ENCODE data around the gene PROS1. TPM values are rescaled to one million over a fixed set of nuclear protein-coding genes. Genes with fewer than 3 reads are reported as not detected.

Gene PROS1
- total and polyA plus RNA-seq, 3 experiments from 2014 or later, result 0.22 to 0.40 TPM; not detected in 1

DNA sequence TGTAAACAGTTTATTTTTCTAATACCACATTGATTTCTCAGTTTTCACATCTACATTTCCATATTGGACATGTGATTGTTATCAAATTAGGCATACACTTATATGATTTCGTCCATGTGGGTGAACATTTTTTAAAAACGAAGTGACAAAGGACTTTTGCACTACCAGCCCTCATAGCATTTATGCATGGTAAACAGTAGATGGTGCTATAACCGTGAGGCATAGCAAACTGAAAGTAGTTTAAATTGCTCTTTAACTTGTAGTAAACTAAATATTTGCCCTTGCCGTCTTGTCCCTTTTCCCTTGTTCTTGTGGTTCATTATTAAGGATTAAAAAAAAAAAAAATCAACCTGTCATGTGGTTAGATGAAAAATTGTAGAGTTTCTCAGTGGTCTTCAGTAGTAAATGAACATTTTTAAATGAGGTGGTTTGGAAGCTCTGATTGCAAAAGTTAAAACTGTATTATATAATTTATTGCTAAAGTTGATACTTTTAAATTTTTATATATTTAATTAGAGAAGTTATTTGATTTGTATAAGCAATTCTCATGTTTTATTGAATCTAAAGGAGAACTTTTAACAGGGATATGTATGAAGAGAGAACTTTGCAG, 30.7 kb upstream of the PROS1 start:
- Mint-ChIP-seq H3K4me1 (peaks cover 4 to 6% (median 5%) of the 10 kb centered on the region in 3 donors), H3K27me3 (no peaks in the 10 kb centered on the region), H3K9me3 (no peaks in the 10 kb centered on the region), H3K36me3 (peaks cover 0 to 6% (median 2%) of the 10 kb centered on the region in 3 donors), H3K27ac (peak overlapping the region in 6 of 8 donors; percentile 15 to 85 (median 66)), H3K4me3 (peak overlapping the region; percentile 44 to 86 (median 77))
- Histone ChIP-seq H3K36me3 (ENCODE audit: insufficient read depth, low read length) (no peaks in the 10 kb centered on the region), H3K9me3 (ENCODE audit: low read length) (no peaks in the 10 kb centered on the region), H3K27me3 (ENCODE audit: insufficient read depth, low read length, poor library complexity, severe bottlenecking) (no peaks in the 10 kb centered on the region), H3K27ac (ENCODE audit: low read depth, low read length) (no peak overlapping the region), H3K4me1 (ENCODE audit: insufficient read depth, low read length) (no peaks in the 10 kb centered on the region), H3K4me3 (ENCODE audit: low read length) (no peak overlapping the region)
- POLR2A ChIA-PET, result no interaction called here
- CTCF ChIA-PET, result interaction anchor here (0.8 to 1.6 kb wide), 6 partner anchors 21 to 77 kb away, joined by 3 to 6 read pairs (median 4); partner anchors contain the start of genes DHFR2 and NSUN3
- peak in 2 of 5 donors; percentile 36 to 40 for DNase-seq

DNA sequence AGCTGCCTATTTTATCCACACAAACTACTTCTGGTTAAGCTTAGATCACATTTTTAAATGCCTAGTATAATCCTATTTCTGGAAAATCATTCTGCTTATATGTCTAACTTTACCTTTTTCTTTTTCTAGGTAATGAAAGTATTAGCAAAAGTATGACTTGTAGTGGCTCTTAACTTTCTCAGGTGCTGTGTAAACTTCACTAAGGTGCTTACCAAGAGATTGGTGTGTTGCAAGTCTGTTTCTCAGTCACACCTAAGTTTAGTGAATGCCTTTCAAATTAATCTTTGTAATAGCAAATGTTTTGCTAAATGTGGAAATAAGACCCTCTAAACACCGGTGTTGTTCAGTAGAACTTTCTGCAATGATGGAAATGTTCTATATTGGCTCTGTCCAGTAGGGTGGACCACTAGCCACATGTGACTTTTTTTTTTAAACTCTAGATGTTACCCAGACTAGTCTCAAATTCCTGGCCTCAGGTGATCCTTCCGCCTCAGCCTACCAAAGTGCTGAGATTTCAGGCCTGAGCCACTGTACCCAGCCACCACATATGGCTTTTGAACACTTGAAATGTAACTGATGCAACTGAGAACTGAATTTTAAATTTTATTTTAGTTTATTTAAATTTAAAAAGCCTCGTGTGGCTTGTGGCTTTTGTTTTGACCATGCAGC, 28.3 kb upstream of the PROS1 start:
- H3K27ac Mint-ChIP-seq, result peak overlapping the region in 2 of 8 donors; percentile 29 to 54
- Histone ChIP-seq H3K4me3 (ENCODE audit: low read length) (no peak overlapping the region), H3K9me3 (ENCODE audit: low read length) (no peaks in the 10 kb centered on the region), H3K27ac (ENCODE audit: low read depth, low read length) (no peak overlapping the region), H3K27me3 (ENCODE audit: insufficient read depth, low read length, poor library complexity, severe bottlenecking) (no peaks in the 10 kb centered on the region), H3K36me3 (ENCODE audit: insufficient read depth, low read length) (no peaks in the 10 kb centered on the region), H3K4me1 (ENCODE audit: insufficient read depth, low read length) (no peaks in the 10 kb centered on the region)
- no peak overlapping the region for H3K4me3 Mint-ChIP-seq
- no peaks in the 10 kb centered on the region for H3K27me3 Mint-ChIP-seq
- H3K4me1 Mint-ChIP-seq, result peaks cover 4 to 6% (median 5%) of the 10 kb centered on the region in 3 donors
- ChIA-PET CTCF (interaction anchor here (1.3 to 1.6 kb wide), 3 partner anchors 67 to 69 kb away, joined by 4 to 7 read pairs (median 6); no protein-coding TSS in a partner anchor), POLR2A (no interaction called here)
- peaks cover 0 to 10% (median 9%) of the 10 kb centered on the region in 3 donors for H3K36me3 Mint-ChIP-seq
- DNase-seq, result no peak
- no peaks in the 10 kb centered on the region for H3K9me3 Mint-ChIP-seq

DNA sequence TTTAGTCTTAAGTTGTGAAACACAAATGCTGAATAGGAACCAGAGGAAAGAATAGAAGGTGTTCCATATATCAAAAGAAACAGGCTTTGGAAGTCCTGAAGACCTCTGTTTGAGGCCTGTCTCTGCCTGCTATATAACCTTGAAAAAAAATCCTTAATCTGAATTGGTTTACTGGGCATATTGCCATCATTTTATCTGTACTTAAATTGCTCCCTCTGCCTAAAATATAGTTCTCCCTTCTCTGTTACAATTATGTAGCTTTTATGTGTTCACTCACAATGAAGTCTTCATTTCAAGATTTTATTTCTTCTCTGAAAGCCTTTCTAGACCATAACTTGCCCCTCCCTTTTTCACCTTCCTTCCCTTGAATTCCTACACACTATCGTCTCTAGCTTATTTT, 27.5 kb upstream of the PROS1 start:
- H3K27me3 ChIP-seq (ENCODE audit: insufficient read depth, low read length, poor library complexity, severe bottlenecking), result no peaks in the 10 kb centered on the region
- Mint-ChIP-seq H3K4me3 (no peak overlapping the region), H3K27ac (peak overlapping the region in 3 of 8 donors; percentile 0 to 54 (median 16)), H3K36me3 (peaks cover 0 to 8% (median 8%) of the 10 kb centered on the region in 3 donors), H3K4me1 (peaks cover 4 to 6% (median 5%) of the 10 kb centered on the region in 3 donors), H3K9me3 (no peaks in the 10 kb centered on the region), H3K27me3 (no peaks in the 10 kb centered on the region)
- ChIA-PET POLR2A (no interaction called here), CTCF (interaction anchor here (1.6 kb wide), 1 partner anchor 68 kb away, joined by 6 read pairs; no protein-coding TSS in a partner anchor)
- no peak overlapping the region for H3K27ac ChIP-seq (ENCODE audit: low read depth, low read length)
- no peak for DNase-seq
- H3K9me3 ChIP-seq (ENCODE audit: low read length), result no peaks in the 10 kb centered on the region
- no peak overlapping the region for H3K4me3 ChIP-seq (ENCODE audit: low read length)
- no peaks in the 10 kb centered on the region for H3K4me1 ChIP-seq (ENCODE audit: insufficient read depth, low read length)
- no peaks in the 10 kb centered on the region for H3K36me3 ChIP-seq (ENCODE audit: insufficient read depth, low read length)

DNA sequence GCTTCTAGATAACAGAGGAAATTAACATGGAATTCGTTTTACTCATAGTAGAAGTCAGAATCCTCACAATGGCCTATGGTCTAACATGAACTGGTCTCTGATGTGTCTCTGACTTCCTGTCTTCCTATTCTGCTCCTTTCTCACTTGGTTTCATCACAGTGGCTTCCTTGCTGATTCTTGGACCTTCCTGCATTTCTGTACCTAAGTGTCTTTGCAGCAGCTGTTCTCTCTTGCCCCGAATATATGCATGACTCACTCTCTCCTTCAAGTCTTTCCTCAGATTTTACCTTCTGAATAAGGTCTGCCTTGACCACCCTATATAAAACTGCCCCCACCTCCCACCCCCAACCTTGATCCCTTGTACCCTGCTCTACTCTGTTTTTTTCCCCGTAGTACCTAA, 20.4 kb upstream of the PROS1 start:
- peak overlapping the region in 1 of 8 donors; percentile 19 for H3K27ac Mint-ChIP-seq

DNA sequence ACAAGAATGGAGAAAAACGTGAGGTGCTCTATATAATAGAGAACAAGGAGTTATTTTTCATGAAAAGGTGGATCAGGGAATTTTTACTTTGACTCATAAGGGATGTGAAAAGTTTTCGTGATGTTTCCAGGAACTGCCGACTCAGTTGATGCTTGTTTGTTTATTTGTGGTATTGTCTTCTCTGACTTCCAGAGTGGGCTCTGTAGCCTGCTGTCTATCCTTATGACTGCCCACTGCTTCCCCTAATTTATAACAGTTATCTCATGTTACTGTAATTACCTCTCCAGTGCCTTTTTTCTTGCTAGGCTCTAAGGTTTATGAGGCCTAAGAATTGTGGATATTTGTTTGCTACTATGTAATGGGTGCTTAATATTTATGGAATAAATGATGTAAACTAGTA, 18.5 kb upstream of the PROS1 start:
- H3K9me3 Mint-ChIP-seq, result no peaks in the 10 kb centered on the region
- CTCF ChIA-PET, result no interaction called here
- no peaks in the 10 kb centered on the region for H3K9me3 ChIP-seq (ENCODE audit: low read length)
- H3K4me3 ChIP-seq (ENCODE audit: low read length), result no peak overlapping the region
- peaks cover 0 to 7% (median 4%) of the 10 kb centered on the region in 3 donors for H3K4me1 Mint-ChIP-seq
- H3K4me1 ChIP-seq (ENCODE audit: insufficient read depth, low read length), result no peaks in the 10 kb centered on the region
- no peaks in the 10 kb centered on the region for H3K27me3 ChIP-seq (ENCODE audit: insufficient read depth, low read length, poor library complexity, severe bottlenecking)
- H3K27ac Mint-ChIP-seq, result no peak overlapping the region
- POLR2A ChIA-PET, result no interaction called here
- no peaks in the 10 kb centered on the region for H3K27me3 Mint-ChIP-seq
- no peak overlapping the region for H3K4me3 Mint-ChIP-seq
- no peak overlapping the region for H3K27ac ChIP-seq (ENCODE audit: low read depth, low read length)
- H3K36me3 ChIP-seq (ENCODE audit: insufficient read depth, low read length), result no peaks in the 10 kb centered on the region
- H3K36me3 Mint-ChIP-seq, result peaks cover 0 to 2% (median 1%) of the 10 kb centered on the region in 3 donors
- no peak for DNase-seq

More for the DNA sequence above, 20.4 kb upstream of the PROS1 start:
- Mint-ChIP-seq H3K9me3 (no peaks in the 10 kb centered on the region), H3K27me3 (no peaks in the 10 kb centered on the region), H3K4me3 (no peak overlapping the region), H3K36me3 (peaks cover 0 to 8% (median 8%) of the 10 kb centered on the region in 3 donors), H3K4me1 (peaks cover 0 to 7% (median 4%) of the 10 kb centered on the region in 3 donors)
- no peak overlapping the region for H3K4me3 ChIP-seq (ENCODE audit: low read length)
- H3K36me3 ChIP-seq (ENCODE audit: insufficient read depth, low read length), result no peaks in the 10 kb centered on the region
- H3K27ac ChIP-seq (ENCODE audit: low read depth, low read length), result no peak overlapping the region
- H3K4me1 ChIP-seq (ENCODE audit: insufficient read depth, low read length), result no peaks in the 10 kb centered on the region
- DNase-seq, result no peak
- ChIA-PET POLR2A (no interaction called here), CTCF (interaction anchor here (1.2 to 1.6 kb wide), 2 partner anchors 9 to 12 kb away, joined by 3 to 4 read pairs; no protein-coding TSS in a partner anchor)
- no peaks in the 10 kb centered on the region for H3K27me3 ChIP-seq (ENCODE audit: insufficient read depth, low read length, poor library complexity, severe bottlenecking)
- no peaks in the 10 kb centered on the region for H3K9me3 ChIP-seq (ENCODE audit: low read length)

DNA sequence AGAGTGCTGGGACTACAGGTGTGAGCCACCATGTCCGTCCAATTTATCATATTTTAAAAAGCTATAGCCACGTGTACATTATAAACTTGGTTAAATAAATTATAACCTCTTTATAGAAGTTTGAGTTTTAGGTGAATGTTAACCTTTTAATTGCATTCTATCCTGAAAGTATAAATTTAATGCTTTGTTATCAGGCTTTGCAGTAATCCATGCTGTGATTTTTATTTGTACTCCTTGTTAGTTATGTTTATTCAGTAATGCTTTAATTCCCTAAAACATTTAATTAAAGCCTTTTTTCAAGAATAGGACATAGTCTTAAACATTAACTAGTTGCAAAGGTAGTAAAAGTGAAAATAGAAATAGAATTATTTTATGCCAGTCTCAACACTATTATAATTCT, 17.9 kb upstream of the PROS1 start:
- CTCF ChIA-PET, result no interaction called here

DNA sequence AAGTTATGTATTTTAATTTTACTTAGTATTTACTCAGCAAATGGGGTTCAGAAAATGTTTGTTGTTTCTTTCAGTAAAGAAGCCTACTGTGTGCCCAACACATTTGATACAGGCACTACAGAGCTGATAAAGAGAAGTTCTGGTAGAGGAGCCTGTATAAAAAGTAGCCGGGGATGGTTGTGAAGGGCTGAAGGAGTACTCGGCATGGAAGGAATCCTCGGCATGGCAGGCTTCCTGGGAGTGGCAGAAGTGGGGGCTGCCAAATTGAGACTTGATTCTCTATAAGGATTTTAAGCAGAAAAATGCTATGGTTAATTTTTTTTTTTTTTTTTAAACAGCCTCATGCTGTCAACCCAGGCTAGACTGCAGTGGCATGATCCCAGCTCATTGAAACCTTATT, 15.5 kb upstream of the PROS1 start:
- no peaks in the 10 kb centered on the region for H3K36me3 Mint-ChIP-seq
- H3K27me3 ChIP-seq (ENCODE audit: insufficient read depth, low read length, poor library complexity, severe bottlenecking), result no peaks in the 10 kb centered on the region
- H3K4me1 ChIP-seq (ENCODE audit: insufficient read depth, low read length), result no peaks in the 10 kb centered on the region
- no peaks in the 10 kb centered on the region for H3K9me3 ChIP-seq (ENCODE audit: low read length)
- peaks cover 0 to 7% (median 4%) of the 10 kb centered on the region in 3 donors for H3K4me1 Mint-ChIP-seq
- ChIA-PET POLR2A (no interaction called here), CTCF (interaction anchor here (0.8 to 2.2 kb wide), 2 partner anchors 9 to 10 kb away, joined by 3 to 7 read pairs; partner anchors contain the start of gene ARL13B)
- no peaks in the 10 kb centered on the region for H3K27me3 Mint-ChIP-seq
- no peaks in the 10 kb centered on the region for H3K36me3 ChIP-seq (ENCODE audit: insufficient read depth, low read length)
- DNase-seq, result no peak
- no peak overlapping the region for H3K27ac ChIP-seq (ENCODE audit: low read depth, low read length)
- H3K4me3 Mint-ChIP-seq, result no peak overlapping the region
- no peaks in the 10 kb centered on the region for H3K9me3 Mint-ChIP-seq
- no peak overlapping the region for H3K4me3 ChIP-seq (ENCODE audit: low read length)
- no peak overlapping the region for H3K27ac Mint-ChIP-seq

More for the DNA sequence above, 17.9 kb upstream of the PROS1 start:
- Mint-ChIP-seq H3K9me3 (no peaks in the 10 kb centered on the region), H3K36me3 (no peaks in the 10 kb centered on the region), H3K4me1 (peaks cover 0 to 7% (median 4%) of the 10 kb centered on the region in 3 donors), H3K27me3 (no peaks in the 10 kb centered on the region), H3K4me3 (no peak overlapping the region), H3K27ac (no peak overlapping the region)
- Histone ChIP-seq H3K27me3 (ENCODE audit: insufficient read depth, low read length, poor library complexity, severe bottlenecking) (no peaks in the 10 kb centered on the region), H3K4me1 (ENCODE audit: insufficient read depth, low read length) (no peaks in the 10 kb centered on the region), H3K27ac (ENCODE audit: low read depth, low read length) (no peak overlapping the region), H3K9me3 (ENCODE audit: low read length) (no peaks in the 10 kb centered on the region), H3K4me3 (ENCODE audit: low read length) (no peak overlapping the region), H3K36me3 (ENCODE audit: insufficient read depth, low read length) (no peaks in the 10 kb centered on the region)
- no peak for DNase-seq
- POLR2A ChIA-PET, result no interaction called here

DNA sequence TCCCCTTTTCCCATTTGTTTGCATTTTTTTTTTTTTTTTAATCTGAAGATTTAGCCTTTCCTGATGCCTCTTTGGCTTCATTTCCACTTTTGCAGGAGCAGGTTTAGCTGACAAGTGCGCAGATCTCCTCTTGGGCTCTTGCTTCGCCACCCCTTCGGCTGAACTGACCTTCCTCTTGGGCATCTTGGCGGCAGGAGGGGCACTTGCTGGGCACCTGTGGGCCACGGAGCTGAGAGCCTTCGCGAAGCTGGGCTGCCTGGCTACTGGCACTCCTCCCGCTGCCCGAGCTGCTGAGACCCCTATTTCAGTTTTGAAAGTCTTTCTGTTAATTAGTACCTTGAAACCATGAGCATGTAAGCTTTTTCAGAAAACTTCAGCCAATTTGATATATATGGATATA, 15.1 kb upstream of the PROS1 start:
- no peak overlapping the region for H3K4me3 Mint-ChIP-seq
- H3K27me3 Mint-ChIP-seq, result no peaks in the 10 kb centered on the region
- H3K4me1 ChIP-seq (ENCODE audit: insufficient read depth, low read length), result no peaks in the 10 kb centered on the region
- peaks cover 0 to 4% (median 2%) of the 10 kb centered on the region in 3 donors for H3K4me1 Mint-ChIP-seq
- H3K4me3 ChIP-seq (ENCODE audit: low read length), result no peak overlapping the region
- no peaks in the 10 kb centered on the region for H3K27me3 ChIP-seq (ENCODE audit: insufficient read depth, low read length, poor library complexity, severe bottlenecking)
- CTCF ChIA-PET, result interaction anchor here (2.2 kb wide), 1 partner anchor 9 kb away, joined by 7 read pairs; the partner anchor contains the start of gene ARL13B
- H3K27ac Mint-ChIP-seq, result no peak overlapping the region
- no peaks in the 10 kb centered on the region for H3K9me3 Mint-ChIP-seq
- POLR2A ChIA-PET, result no interaction called here
- H3K36me3 Mint-ChIP-seq, result no peaks in the 10 kb centered on the region
- DNase-seq, result no peak
- no peak overlapping the region for H3K27ac ChIP-seq (ENCODE audit: low read depth, low read length)
- H3K36me3 ChIP-seq (ENCODE audit: insufficient read depth, low read length), result no peaks in the 10 kb centered on the region
- no peaks in the 10 kb centered on the region for H3K9me3 ChIP-seq (ENCODE audit: low read length)

All from CD8-positive, alpha-beta memory T cell (primary cell).